Neural cell (in vitro differentiated cells): ENCODE data around the gene REPIN1. TPM values are rescaled to one million over a fixed set of nuclear protein-coding genes. Genes with fewer than 3 reads are reported as not detected.

Experiments
- H2AFZ ChIP-seq: fragments of 200-600, 300-800 bp; sonication (generic), shearing (Covaris generic); 2 replicates; pipeline ENCODE4 v1.6.0; 2014; ENCODE audit warnings: low read depth, mild to moderate bottlenecking, antibody characterized with exemption, low read length, moderate library complexity
- H3F3A ChIP-seq: fragments of 200-600 bp; shearing (Covaris generic); 2 replicates; pipeline ENCODE4 v1.6.1; 2016; ENCODE audit warnings: mild to moderate bottlenecking, moderate library complexity, mixed read lengths, antibody characterized with exemption, low read length; ENCODE audit not compliant: insufficient read depth, poor library complexity, severe bottlenecking
- H3K27ac ChIP-seq: fragments of 200-600, 300-800 bp; sonication (generic), shearing (Covaris generic); 2 replicates; pipeline ENCODE4 v1.5.1; 2014; ENCODE audit warnings: mild to moderate bottlenecking, low read length, moderate library complexity
- H3K27me3 ChIP-seq: fragments of 300-800, 200-600 bp; sonication (generic), shearing (Covaris generic); 2 replicates; pipeline ENCODE4 v1.6.0; 2014; ENCODE audit warnings: mild to moderate bottlenecking, low read depth, low read length, moderate library complexity; ENCODE audit not compliant: insufficient read depth
- H3K36me3 ChIP-seq: fragments of 300-800, 200-600 bp; sonication (generic), shearing (Covaris generic); 2 replicates; pipeline ENCODE4 v1.5.1; 2014; ENCODE audit warnings: mild to moderate bottlenecking, antibody characterized with exemption, low read length, moderate library complexity; ENCODE audit not compliant: insufficient read depth
- H3K4me2 ChIP-seq: fragments of 300-800, 200-600 bp; sonication (generic), shearing (Covaris generic); 2 replicates; pipeline ENCODE4 v1.6.0; 2014; ENCODE audit warnings: mild to moderate bottlenecking, low read length
- H3K4me3 ChIP-seq: fragments of 300-800, 200-600 bp; sonication (generic), shearing (Covaris generic); 2 replicates; pipeline ENCODE4 v1.5.1; 2014; ENCODE audit warnings: mild to moderate bottlenecking, low read length, moderate library complexity
- H3K79me2 ChIP-seq: fragments of 200-600 bp; shearing (Covaris generic); replicated peaks from 2 replicates; pipeline ENCODE4 v1.6.0; 2014; ENCODE audit warnings: mild to moderate bottlenecking, low read length, moderate library complexity; ENCODE audit not compliant: insufficient read depth
- H3K9ac ChIP-seq: fragments of 300-800, 200-600 bp; sonication (generic), shearing (Covaris generic); 2 replicates; pipeline ENCODE4 v1.6.1; 2016; ENCODE audit warnings: mild to moderate bottlenecking, low read length, mixed read lengths
- H3K9me2 ChIP-seq: fragments of 200-600 bp; shearing (Covaris generic); 2 replicates; pipeline ENCODE4 v1.6.1; 2016; ENCODE audit warnings: mild to moderate bottlenecking, low read length, mixed read lengths; ENCODE audit not compliant: insufficient read depth
- H3K9me3 ChIP-seq: fragments of 200-600, 300-800 bp; sonication (generic), shearing (Covaris generic); 2 replicates; pipeline ENCODE4 v1.6.1; 2016; ENCODE audit warnings: mild to moderate bottlenecking, mixed run types, low read length, moderate library complexity, mixed read lengths
- H4K20me1 ChIP-seq: fragments of 200-600 bp; shearing (Covaris generic); 2 replicates; pipeline ENCODE4 v1.6.1; 2016; ENCODE audit warnings: mild to moderate bottlenecking, mixed run types; ENCODE audit not compliant: insufficient read depth
- EP300 ChIP-seq: fragments of 450-650 bp; conservative IDR thresholded peaks from 2 replicates; pipeline ENCODE4 v1.6.1; 2014; ENCODE audit warnings: antibody characterized with exemption, mild to moderate bottlenecking, moderate library complexity; ENCODE audit not compliant: poor library complexity, severe bottlenecking
- EZH2 ChIP-seq: fragments of 200-600, 300-800 bp; shearing (Covaris generic), sonication (generic); IDR thresholded peaks from 2 replicates; pipeline ENCODE4 v1.6.1; 2014; ENCODE audit warnings: antibody characterized with exemption, low read length, borderline replicate concordance, mild to moderate bottlenecking; ENCODE audit not compliant: insufficient read depth, poor library complexity, severe bottlenecking
- MXI1 ChIP-seq: fragments of 450-650 bp; conservative IDR thresholded peaks from 2 replicates; pipeline ENCODE4 v1.6.1; 2014; ENCODE audit warnings: antibody characterized with exemption, mild to moderate bottlenecking; ENCODE audit not compliant: poor library complexity, severe bottlenecking
- POLR2AphosphoS5 ChIP-seq: IDR thresholded peaks from 2 replicates; pipeline ENCODE4 v1.6.1; 2012
- RAD21 ChIP-seq: fragments of 450-650 bp; conservative IDR thresholded peaks from 2 replicates; pipeline ENCODE4 v1.6.1; 2014; ENCODE audit warnings: antibody characterized with exemption, mild to moderate bottlenecking, moderate library complexity
- SMC3 ChIP-seq: fragments of 450-650 bp; conservative IDR thresholded peaks from 2 replicates; pipeline ENCODE4 v1.6.1; 2014; ENCODE audit warnings: antibody characterized with exemption, mild to moderate bottlenecking, moderate library complexity; ENCODE audit not compliant: poor library complexity
- TAF1 ChIP-seq: IDR thresholded peaks from 2 replicates; pipeline ENCODE4 v1.6.1; 2012; ENCODE audit warnings: low read depth
- polyA plus RNA-seq: library from polyadenylated mRNA; depleted of rRNA; stranded (reverse); fragments of >200 nt; gene quantifications from 2 replicates; pipeline ENCODE4 v1.2.3, GENCODE V29; 2014
- TF ChIP-seq, protein P1 (sequence below): IDR thresholded peaks from 2 replicates; pipeline ENCODE4 v1.6.1; 2012; ENCODE audit warnings: borderline replicate concordance
- TF ChIP-seq, protein P2 (sequence below): fragments of 450-650 bp; IDR thresholded peaks from 2 replicates; pipeline ENCODE4 v1.5.1; 2014; ENCODE audit warnings: antibody characterized with exemption, mild to moderate bottlenecking, moderate library complexity; ENCODE audit not compliant: poor library complexity, severe bottlenecking

Gene REPIN1
- polyA plus RNA-seq, 1 donor from 2014 or later = 95.5 TPM

DNA sequence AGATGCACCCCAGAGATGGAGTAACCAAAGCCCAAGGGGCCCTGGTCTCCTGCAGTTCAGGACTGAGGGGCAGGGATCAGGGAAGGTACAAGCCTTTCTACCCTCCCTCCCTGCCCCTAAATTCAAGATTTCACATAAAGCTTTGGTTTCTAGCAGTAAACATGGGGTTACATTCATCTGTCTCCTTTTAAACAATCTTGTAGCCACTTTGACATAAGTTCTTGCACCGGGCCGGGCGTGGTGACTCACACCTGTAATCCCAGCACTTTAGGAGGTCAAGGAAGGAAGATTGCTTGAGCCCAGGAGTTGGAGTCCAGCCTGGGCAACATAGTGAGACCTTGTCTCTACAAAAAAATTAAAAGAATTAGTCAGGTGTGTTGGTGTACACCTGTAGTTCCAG, 41.3 kb upstream of the REPIN1 start:
- Histone ChIP-seq H3K4me2 (no peak overlapping the region), H3K27me3 (no peaks in the 10 kb centered on the region), H4K20me1 (no peaks in the 10 kb centered on the region), H3K27ac (no peak overlapping the region), H3K36me3 (no peaks in the 10 kb centered on the region), H3K4me3 (no peak overlapping the region), H3K79me2 (no peaks in the 10 kb centered on the region), H3K9ac (no peak overlapping the region), H3F3A (no peaks in the 10 kb centered on the region), H2AFZ (no peak overlapping the region), H3K9me3 (no peaks in the 10 kb centered on the region), H3K9me2 (no peaks in the 10 kb centered on the region)
- TF ChIP-seq EP300 (no peak), POLR2AphosphoS5 (no peak), RAD21 (no peak), TAF1 (no peak), SMC3 (no peak), MXI1 (no peak), EZH2 (no peak)
- TF ChIP-seq, protein P1, sequence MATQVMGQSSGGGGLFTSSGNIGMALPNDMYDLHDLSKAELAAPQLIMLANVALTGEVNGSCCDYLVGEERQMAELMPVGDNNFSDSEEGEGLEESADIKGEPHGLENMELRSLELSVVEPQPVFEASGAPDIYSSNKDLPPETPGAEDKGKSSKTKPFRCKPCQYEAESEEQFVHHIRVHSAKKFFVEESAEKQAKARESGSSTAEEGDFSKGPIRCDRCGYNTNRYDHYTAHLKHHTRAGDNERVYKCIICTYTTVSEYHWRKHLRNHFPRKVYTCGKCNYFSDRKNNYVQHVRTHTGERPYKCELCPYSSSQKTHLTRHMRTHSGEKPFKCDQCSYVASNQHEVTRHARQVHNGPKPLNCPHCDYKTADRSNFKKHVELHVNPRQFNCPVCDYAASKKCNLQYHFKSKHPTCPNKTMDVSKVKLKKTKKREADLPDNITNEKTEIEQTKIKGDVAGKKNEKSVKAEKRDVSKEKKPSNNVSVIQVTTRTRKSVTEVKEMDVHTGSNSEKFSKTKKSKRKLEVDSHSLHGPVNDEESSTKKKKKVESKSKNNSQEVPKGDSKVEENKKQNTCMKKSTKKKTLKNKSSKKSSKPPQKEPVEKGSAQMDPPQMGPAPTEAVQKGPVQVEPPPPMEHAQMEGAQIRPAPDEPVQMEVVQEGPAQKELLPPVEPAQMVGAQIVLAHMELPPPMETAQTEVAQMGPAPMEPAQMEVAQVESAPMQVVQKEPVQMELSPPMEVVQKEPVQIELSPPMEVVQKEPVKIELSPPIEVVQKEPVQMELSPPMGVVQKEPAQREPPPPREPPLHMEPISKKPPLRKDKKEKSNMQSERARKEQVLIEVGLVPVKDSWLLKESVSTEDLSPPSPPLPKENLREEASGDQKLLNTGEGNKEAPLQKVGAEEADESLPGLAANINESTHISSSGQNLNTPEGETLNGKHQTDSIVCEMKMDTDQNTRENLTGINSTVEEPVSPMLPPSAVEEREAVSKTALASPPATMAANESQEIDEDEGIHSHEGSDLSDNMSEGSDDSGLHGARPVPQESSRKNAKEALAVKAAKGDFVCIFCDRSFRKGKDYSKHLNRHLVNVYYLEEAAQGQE = no peak
- TF ChIP-seq, protein P2, sequence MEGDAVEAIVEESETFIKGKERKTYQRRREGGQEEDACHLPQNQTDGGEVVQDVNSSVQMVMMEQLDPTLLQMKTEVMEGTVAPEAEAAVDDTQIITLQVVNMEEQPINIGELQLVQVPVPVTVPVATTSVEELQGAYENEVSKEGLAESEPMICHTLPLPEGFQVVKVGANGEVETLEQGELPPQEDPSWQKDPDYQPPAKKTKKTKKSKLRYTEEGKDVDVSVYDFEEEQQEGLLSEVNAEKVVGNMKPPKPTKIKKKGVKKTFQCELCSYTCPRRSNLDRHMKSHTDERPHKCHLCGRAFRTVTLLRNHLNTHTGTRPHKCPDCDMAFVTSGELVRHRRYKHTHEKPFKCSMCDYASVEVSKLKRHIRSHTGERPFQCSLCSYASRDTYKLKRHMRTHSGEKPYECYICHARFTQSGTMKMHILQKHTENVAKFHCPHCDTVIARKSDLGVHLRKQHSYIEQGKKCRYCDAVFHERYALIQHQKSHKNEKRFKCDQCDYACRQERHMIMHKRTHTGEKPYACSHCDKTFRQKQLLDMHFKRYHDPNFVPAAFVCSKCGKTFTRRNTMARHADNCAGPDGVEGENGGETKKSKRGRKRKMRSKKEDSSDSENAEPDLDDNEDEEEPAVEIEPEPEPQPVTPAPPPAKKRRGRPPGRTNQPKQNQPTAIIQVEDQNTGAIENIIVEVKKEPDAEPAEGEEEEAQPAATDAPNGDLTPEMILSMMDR = no peak

DNA sequence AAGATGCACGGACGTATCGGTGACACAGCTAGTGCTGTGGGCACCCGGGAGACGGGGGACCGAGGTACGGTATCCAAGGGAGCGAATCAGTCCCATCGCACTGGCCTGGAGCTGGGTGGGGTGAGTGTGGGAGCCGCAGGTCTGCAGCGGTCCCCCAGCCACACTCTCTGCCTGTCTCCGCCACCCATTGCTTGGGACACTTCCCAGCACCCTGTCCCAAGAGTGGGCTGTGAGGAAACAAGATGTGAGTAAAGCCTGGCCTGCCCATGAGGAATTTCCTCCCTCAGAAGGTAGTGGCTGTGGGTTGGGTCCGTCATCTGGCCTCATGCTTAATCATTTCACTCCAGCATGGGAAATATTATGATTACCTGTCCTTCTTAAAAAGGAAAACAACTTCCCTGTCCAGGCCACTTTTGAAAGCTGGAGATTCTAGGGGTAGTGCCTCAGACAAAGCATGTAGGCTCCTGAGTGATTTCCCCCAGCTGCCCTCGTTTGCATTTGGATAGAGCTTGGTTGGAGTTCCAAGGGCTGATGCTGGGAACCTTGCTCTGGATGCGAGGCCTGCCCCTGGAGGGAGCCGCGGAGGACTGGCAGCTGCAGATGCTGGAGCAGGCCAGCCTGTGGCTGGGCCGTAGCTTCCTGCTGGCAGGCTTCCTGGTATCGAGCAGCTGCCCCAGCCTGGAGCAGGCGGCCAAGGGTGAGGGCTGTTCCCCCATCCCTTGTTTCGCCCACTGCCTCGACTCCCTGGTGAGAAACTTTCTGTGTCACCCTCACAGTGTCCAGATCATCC, 39.1 kb upstream of the REPIN1 start:
- no peak overlapping the region for H3K27ac ChIP-seq
- no peak overlapping the region for H3K4me2 ChIP-seq
- H2AFZ ChIP-seq = no peak overlapping the region
- H3K9me2 ChIP-seq = no peaks in the 10 kb centered on the region
- H4K20me1 ChIP-seq = no peaks in the 10 kb centered on the region
- H3K27me3 ChIP-seq = no peaks in the 10 kb centered on the region
- TF ChIP-seq RAD21 = no peak
- TF ChIP-seq, protein P1 = no peak
- no peak for TF ChIP-seq MXI1
- TF ChIP-seq, protein P2 = no peak
- no peak for TF ChIP-seq TAF1
- no peak for TF ChIP-seq EP300
- TF ChIP-seq POLR2AphosphoS5 = no peak
- H3K9ac ChIP-seq = no peak overlapping the region
- no peaks in the 10 kb centered on the region for H3F3A ChIP-seq
- no peaks in the 10 kb centered on the region for H3K79me2 ChIP-seq
- no peak overlapping the region for H3K4me3 ChIP-seq
- no peaks in the 10 kb centered on the region for H3K36me3 ChIP-seq
- no peaks in the 10 kb centered on the region for H3K9me3 ChIP-seq
